Peyer's patch (tissue), 4 donors: ENCODE measurements around the gene DCHS2. TPM values are rescaled to one million over a fixed set of nuclear protein-coding genes. Genes with fewer than 3 reads are reported as not detected.

Experiments
- DNase-seq, 3 donors: peaks; one replicate each; pipeline ENCODE4 v3.0.0-alpha.2; 2017 to 2019
- H3K27ac ChIP-seq, 4 donors: fragments of 200-600 bp; sonication (generic); one replicate each; pipeline ENCODE4 v1.5.1; 2016 to 2019
- H3K27me3 ChIP-seq, 2 donors: fragments of 200-600 bp; sonication (generic); one replicate each; pipeline ENCODE4 v1.5.1; 2019
- H3K36me3 ChIP-seq, 3 donors: fragments of 200-600 bp; sonication (generic); one replicate each; pipeline ENCODE4 v1.5.1; 2016 to 2019
- H3K4me1 ChIP-seq, 4 donors: fragments of 200-600 bp; sonication (generic); one replicate each; pipeline ENCODE4 v1.5.1; 2016 to 2019
- H3K4me3 ChIP-seq, 4 donors: fragments of 200-600 bp; sonication (generic); 1 replicate in 3 of 4; 2 replicates in 1 of 4; pipeline ENCODE4 v1.5.1; 2016 to 2019; ENCODE audit warnings: mild to moderate bottlenecking in 1 of 4
- H3K9me3 ChIP-seq, 4 donors: fragments of 200-600 bp; sonication (generic); one replicate each; pipeline ENCODE4 v1.5.1; 2016 to 2019; ENCODE audit warnings: mild to moderate bottlenecking in 1 of 4
- CTCF ChIP-seq, 6 experiments: fragments of 450-650 bp in 4 of 6; fragments of 200-600 bp in 2 of 6; sonication (generic) in 1 of 6; IDR thresholded peaks; one replicate each; pipeline ENCODE4 v1.5.1; 2017 to 2019; ENCODE audit warnings: antibody characterized with exemption in 6 of 6, mild to moderate bottlenecking in 3 of 6, moderate library complexity in 1 of 6
- POLR2A ChIP-seq, 2 donors: fragments of 450-650 bp; IDR thresholded peaks; one replicate each; pipeline ENCODE4 v1.5.1; 2017; ENCODE audit warnings: antibody characterized with exemption in 2 of 2, mild to moderate bottlenecking in 2 of 2, moderate library complexity in 2 of 2
- total RNA-seq, 4 donors: library from RNA; depleted of rRNA; stranded (reverse); fragments of >200 nt; gene quantifications; one replicate each; pipeline ENCODE4 v1.1.0, GENCODE V29; 2016

DCHS2 gene
- total RNA-seq, 4 donors from 2014 or later, result 0.28 to 0.88 (median 0.67) TPM; not detected in 1

DNA sequence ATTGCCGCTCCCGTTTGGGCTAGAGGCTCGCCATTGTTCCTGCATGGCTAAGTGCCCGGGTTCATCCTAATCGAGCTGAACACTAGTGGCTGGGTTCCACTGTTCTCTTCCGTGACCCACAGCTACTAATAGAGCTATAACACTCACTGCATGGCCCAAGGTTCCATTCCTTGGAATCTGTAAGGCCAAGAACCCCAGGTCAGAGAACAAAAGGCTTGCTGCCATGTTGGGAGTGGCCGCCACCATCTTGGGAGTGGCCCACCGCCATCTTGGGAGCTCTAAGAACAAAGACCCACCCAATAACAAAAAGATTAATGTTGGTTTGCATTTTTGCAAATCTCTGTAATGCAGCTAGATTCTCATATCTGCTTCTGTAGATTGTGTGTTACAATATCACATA, 299.0 kb downstream of the DCHS2 start:
- Histone ChIP-seq H3K4me3 (no peak overlapping the region), H3K36me3 (no peaks in the 10 kb centered on the region), H3K9me3 (no peaks in the 10 kb centered on the region), H3K27ac (no peak overlapping the region), H3K4me1 (no peaks in the 10 kb centered on the region), H3K27me3 (no peaks in the 10 kb centered on the region)
- no peak for TF ChIP-seq POLR2A (IDR thresholded peaks at IDR 0.05)
- TF ChIP-seq CTCF (IDR thresholded peaks at IDR 0.05), result no peak
- no peak for DNase-seq

DNA sequence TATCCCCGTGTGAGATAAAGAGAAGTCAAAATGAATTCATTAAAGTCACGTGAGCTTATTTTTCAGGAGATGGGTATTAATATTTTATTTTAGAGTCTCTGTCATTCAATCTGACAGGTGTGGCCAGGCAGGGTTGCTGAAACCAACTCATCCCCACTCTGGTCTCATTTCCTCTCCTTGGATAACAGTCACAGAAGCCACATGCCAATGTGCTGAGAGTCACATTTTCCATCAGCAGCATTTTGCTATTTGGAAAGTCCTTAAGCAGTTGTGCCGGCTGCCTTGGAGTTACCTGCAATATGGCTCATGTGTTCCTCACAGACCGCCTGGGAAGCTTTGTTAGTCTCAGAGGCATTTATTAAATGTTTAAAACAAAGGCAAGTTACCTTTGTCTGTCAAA, 302.3 kb downstream of the DCHS2 start:
- no peak for DNase-seq
- Histone ChIP-seq H3K4me1 (no peaks in the 10 kb centered on the region), H3K27me3 (no peaks in the 10 kb centered on the region), H3K36me3 (no peaks in the 10 kb centered on the region), H3K9me3 (no peaks in the 10 kb centered on the region), H3K4me3 (no peak overlapping the region), H3K27ac (no peak overlapping the region)
- no peak for TF ChIP-seq CTCF (IDR thresholded peaks at IDR 0.05)
- TF ChIP-seq POLR2A (IDR thresholded peaks at IDR 0.05), result no peak

GRCh38 chr4:154186888-154187287, 304.7 kb downstream of the DCHS2 start:
- no peaks in the 10 kb centered on the region for H3K27me3 ChIP-seq
- no peak overlapping the region for H3K4me3 ChIP-seq
- H3K4me1 ChIP-seq, result no peaks in the 10 kb centered on the region
- H3K36me3 ChIP-seq, result no peaks in the 10 kb centered on the region
- DNase-seq, result no peak
- no peak overlapping the region for H3K27ac ChIP-seq
- TF ChIP-seq POLR2A (IDR thresholded peaks at IDR 0.05) (no peak), CTCF (IDR thresholded peaks at IDR 0.05) (no peak)
- H3K9me3 ChIP-seq, result no peaks in the 10 kb centered on the region

DNA sequence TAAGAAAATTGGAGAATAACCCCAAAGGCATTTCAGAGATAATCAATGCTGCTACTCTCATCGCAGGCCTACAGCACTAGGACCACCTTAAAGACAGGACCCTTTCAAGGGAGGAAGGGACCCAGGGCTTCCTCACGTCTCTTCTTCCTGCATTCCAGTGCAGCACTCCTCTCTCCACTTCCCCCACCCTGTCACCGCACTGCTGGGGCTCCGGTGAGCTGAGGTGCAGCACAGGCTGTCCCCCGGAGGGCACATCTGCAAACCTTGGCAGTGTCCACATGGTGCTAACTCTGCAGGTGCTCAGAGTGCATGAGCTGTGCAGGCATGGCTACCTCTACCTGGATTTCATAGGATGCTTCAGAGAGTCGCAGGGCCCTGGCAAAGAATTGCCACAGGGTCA, 305.6 kb downstream of the DCHS2 start:
- H3K27ac ChIP-seq, result no peak overlapping the region
- H3K36me3 ChIP-seq, result no peaks in the 10 kb centered on the region
- H3K4me1 ChIP-seq, result no peaks in the 10 kb centered on the region
- H3K9me3 ChIP-seq, result no peaks in the 10 kb centered on the region
- TF ChIP-seq CTCF (IDR thresholded peaks at IDR 0.05), result no peak
- no peak for TF ChIP-seq POLR2A (IDR thresholded peaks at IDR 0.05)
- no peak overlapping the region for H3K4me3 ChIP-seq
- no peaks in the 10 kb centered on the region for H3K27me3 ChIP-seq
- no peak for DNase-seq

GRCh38 chr4:154184238-154184637, 307.4 kb downstream of the DCHS2 start:
- no peak for DNase-seq
- H3K27me3 ChIP-seq, result no peaks in the 10 kb centered on the region
- no peak overlapping the region for H3K27ac ChIP-seq
- no peaks in the 10 kb centered on the region for H3K36me3 ChIP-seq
- H3K4me3 ChIP-seq, result no peak overlapping the region
- TF ChIP-seq POLR2A (IDR thresholded peaks at IDR 0.05) (no peak), CTCF (IDR thresholded peaks at IDR 0.05) (no peak)
- H3K9me3 ChIP-seq, result no peaks in the 10 kb centered on the region
- H3K4me1 ChIP-seq, result no peaks in the 10 kb centered on the region

DNA sequence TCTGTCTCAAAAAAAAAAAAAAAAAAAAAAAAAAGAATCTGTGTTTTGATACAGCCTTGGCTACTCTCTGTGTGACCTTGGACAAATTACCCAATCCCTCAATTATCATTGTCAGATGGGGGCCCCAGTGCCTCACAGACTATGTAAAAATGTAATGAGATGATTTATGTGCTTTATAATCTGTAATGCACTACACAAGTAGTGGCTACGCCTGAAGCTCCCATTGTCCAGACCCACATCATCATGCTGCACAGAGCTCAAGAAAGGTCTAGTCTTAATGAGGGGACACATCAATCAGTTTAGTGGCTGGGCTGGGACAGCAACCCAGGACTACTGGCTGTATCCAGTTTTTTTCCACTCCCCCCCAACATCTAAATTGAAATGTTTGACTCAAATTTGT, 308.3 kb downstream of the DCHS2 start:
- Histone ChIP-seq H3K27me3 (no peaks in the 10 kb centered on the region), H3K27ac (no peak overlapping the region), H3K9me3 (no peaks in the 10 kb centered on the region), H3K4me3 (no peak overlapping the region), H3K4me1 (no peaks in the 10 kb centered on the region), H3K36me3 (no peaks in the 10 kb centered on the region)
- no peak for TF ChIP-seq POLR2A (IDR thresholded peaks at IDR 0.05)
- no peak for DNase-seq

Other genes starting within 250 kb of the DCHS2 start
- 10 to 100 TPM; 23.4 to 68.5 (median 42.4) TPM for gene PLRG1, start 58.6 kb upstream of the DCHS2 start, total RNA-seq
- gene FGB, start 71.2 kb upstream of the DCHS2 start, total RNA-seq, result not detected
- gene FGA, start 98.9 kb upstream of the DCHS2 start, total RNA-seq, result not detected
- not detected for gene FGG, start 120.9 kb upstream of the DCHS2 start, total RNA-seq